ELR (cell line): Measurements from ENCODE around the gene HOXB3.

Experiments used
- DNase-seq: peaks from one replicate; pipeline ENCODE4 v3.0.0-alpha.2; 2015; ENCODE audit warnings: low read depth

HOXB3 gene

GRCh38 chr17:48586355-48587258, 3.4 kb downstream of the HOXB3 start:
- DNase-seq, result no peak

- no peak for DNase-seq
These were observed 5.8 kb downstream of the HOXB3 start for GRCh38 chr17:48584223-48584741.

GRCh38 chr17:48583708-48584222, 6.3 kb downstream of the HOXB3 start:
- DNase-seq, result no peak

- DNase-seq, result no peak
These were observed 7.3 kb downstream of the HOXB3 start for GRCh38 chr17:48582750-48583069.

GRCh38 chr17:48579760-48580554, 10.1 kb downstream of the HOXB3 start:
- DNase-seq, result no peak

- no peak for DNase-seq
These were observed 10.6 kb downstream of the HOXB3 start for GRCh38 chr17:48579471-48579759.

DNA sequence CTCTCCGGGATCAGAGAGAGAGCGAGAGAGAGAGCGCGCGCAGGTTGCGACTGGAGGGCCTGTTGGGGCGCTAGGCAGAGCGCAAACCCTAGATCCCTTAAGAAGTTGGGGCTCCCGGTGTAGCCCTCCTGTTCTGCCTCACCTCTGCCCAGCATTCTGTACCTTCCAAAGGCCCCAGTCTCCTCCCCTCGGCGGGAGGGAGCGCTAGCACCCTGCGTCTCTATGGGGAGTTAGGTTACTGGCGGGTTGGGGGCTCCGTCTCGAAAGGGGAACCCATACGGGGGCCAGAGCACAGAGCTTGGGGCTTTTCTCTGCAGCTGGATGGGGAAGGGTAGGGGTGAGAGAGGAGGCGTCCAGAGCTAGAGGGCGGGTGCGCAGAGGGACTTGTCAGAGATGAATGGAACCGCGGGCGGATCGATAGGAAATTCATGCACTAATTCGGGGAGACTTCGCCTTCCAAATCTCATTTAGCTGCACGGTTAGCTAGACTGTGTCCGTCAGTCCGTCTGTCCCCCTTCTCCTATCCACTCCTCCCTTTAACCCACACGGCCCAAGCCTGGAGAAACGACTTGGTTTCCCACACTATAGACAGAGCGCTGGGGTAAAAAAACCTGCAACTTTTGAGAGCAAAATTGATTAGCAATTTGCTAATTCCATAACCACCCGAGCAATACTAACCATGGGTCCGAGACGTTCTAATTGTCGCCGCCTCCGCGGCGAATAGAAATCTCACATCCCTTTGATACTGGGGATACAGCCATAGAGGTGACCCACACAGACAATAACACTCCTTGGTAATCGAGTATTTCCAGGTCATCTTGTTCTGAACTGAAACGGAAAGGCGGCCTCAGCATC, 11.2 kb downstream of the HOXB3 start:
- no peak for DNase-seq

- DNase-seq, result no peak
These were observed 12.0 kb downstream of the HOXB3 start, which contains the start of gene HOXB4 for GRCh38 chr17:48577946-48578615. Gene HOXB4 (minus strand): TSS chr17:48578350. CDS start chr17:48578319, 31 bp downstream.

DNA sequence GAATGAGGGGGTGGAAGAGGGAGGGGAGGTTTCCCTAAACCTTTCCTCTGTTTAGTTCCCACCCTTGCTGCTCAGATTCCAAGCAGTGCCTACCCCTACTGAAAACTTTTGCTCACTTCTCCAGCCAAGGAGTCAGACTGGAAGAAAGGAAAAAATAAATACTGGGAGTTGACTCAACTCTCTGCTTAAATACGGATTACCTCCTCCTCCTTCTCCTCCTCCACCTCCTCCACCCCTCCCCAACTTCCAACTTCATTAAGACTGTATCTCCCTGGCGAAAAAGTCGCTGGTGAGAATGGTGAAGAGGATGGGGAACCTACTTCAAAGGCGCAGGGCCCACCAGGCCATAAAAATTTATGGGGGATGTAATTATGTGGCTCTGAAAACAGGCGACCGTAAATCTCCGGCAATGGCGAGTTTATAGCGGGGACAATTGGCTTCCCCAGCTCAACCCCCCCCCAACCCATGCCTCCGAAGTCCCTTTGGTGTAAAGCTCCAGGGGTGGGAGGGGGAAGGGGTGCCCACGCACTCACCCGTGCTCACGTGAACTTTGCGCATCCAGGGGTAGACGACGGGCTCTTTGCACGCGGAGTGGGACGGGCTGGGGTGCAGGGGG, 12.6 kb downstream of the HOXB3 start:
- no peak for DNase-seq

DNA sequence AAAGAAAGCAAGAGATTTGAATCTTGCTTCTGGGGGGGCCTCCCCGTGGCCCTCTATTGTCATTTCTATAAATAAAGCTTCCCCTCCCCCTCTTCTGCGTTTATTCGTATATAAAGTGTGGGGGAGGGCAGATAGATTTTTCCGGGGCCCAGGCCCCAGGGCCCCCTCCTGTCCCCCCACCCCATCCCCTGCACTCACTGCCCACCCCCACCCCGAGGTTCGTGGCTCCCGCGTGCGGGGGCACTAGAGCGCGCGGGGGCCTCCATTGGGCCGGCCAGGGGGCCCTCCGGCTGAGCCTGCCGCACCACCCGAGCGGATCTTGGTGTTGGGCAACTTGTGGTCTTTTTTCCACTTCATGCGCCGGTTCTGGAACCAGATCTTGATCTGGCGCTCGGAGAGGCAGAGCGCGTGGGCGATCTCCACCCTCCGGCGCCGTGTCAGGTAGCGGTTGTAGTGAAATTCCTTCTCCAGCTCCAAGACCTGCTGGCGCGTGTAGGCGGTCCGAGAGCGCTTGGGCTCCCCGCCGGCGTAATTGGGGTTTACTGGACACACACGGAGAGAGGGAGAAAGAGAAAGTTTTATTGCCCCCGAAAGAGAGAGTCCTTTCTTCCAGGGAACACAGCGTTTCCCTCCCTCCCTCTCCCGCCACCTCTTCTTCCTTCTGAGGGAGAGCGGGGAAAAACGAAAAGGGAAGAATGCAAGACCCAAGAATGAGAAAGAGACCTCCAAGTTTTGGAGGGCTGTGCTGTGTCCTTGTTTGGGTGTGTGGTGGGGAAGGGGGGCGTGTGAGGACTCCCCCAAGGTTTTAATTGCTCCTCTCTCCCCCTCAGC, 13.3 kb downstream of the HOXB3 start:
- DNase-seq, result peak; percentile 57

GRCh38 chr17:48575673-48576478, 14.2 kb downstream of the HOXB3 start:
- no peak for DNase-seq

DNA sequence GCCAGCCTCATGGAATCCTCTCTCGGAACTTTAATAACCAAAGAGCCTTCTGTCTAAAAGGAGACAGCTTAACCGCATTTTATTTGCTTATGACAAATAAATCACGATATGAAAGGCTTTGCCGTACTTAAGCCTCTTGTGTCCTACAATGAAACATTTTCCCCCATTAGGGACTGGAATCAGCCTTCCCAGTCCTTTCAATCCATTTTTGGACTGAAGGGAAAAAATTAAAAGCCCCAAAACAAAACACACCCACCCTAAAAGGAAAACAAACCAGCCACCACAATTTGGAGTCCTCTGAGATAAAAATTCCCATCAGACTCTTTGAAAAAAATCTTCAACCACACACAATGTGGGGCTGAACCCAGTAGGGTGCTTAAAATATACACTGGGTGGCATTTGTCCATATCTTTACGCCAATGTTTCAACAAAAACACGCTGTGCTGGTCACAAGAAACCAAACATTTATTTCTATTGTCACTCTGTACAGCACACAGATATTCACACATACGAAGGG, 14.9 kb downstream of the HOXB3 start:
- no peak for DNase-seq

- DNase-seq, result no peak
These were observed 15.5 kb downstream of the HOXB3 start for GRCh38 chr17:48574505-48575065.

GRCh38 chr17:48571826-48572417, 18.1 kb downstream of the HOXB3 start:
- no peak for DNase-seq

- no peak for DNase-seq
These were observed 18.8 kb downstream of the HOXB3 start for GRCh38 chr17:48571024-48571818.

DNA sequence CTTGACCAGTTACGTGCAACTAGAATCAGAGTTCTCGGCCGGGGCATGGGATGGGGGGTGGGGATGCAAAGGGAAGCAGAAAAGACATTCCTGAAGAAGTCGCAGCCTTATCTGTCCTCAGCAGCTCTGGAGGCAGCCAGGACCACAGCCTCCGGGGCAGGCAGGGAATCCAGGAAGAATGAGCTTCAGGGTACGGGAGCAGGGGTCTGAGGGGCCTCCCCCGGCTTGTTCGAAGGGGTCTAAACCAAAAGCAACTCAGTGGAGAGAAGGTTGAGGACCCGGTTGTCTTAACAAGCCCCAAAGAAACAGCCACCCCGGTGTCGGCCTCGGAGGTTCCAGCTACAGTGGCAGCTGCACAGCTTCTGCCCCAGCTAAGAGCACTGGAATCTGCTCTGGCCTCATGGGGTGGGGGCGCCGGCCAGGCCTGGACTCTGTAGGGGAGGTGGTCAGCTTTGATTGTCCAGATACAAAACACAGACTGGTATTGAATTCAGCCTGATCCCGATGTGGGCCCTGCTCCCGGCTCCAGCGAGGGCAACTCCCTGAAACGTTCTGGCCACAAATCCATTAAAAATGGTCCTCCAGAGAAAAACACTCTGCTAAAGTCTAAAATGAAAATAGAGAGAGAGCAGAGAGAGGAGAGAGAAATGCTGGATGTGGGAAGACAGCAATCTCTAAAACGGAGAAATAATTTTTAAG, 19.6 kb downstream of the HOXB3 start:
- DNase-seq, result no peak
